Activated CD4-positive, alpha-beta T cell treated with anti-CD3 and anti-CD28 coated beads, Interleukin-2, amount 50 U/mL, for 4 hours (primary cell): ENCODE data around the gene GTF3C1.
"Not testable (repeated sequence)": the region's sequence is repeated elsewhere in the genome, so short reads cannot be mapped to it uniquely, and the experiment has no call there.

Experiments used
- DNase-seq, 2 experiments: peaks; one replicate each; pipeline ENCODE4 v3.0.0-alpha.2; 2020

GTF3C1 gene

GRCh38 chr16:27437946-27438345 is 111.8 kb downstream of the GTF3C1 start:
- DNase-seq = no peak

DNA sequence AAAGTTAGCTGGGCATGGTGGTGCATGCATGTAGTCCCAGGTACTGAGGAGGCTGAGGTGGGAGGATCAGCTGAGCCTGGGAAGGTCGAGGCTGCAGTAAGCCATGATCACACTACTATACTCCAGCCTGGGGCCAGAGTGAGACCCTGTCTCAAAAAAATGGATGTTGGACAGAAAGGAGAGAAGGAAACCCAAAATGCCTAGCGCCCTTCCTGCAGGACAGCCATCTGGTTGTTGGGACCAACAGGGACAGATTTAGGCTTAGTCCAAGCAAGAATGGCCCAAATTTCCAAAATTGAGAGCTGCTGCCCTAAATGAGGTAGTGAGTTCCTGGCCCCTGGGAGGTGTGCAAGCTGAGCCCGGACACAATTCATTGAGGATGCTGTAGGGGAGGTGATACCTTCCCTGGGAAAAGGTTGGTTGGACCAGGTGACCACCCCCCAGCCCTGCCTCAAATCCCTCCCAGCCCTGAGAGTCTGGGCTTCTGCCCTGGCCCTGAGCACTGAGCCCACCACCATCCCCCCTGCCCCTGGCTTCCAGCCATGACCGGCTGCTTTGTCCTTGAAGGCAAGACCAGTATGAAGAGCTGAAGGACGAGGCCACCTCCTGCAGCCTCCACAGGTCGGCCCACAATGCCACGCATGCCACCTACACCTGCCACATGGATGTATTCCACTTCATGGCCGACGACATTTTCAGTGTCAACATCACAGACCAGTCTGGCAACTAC is 112.6 kb downstream of the GTF3C1 start:
- no peak for DNase-seq

GRCh38 chr16:27436065-27436464 is 113.6 kb downstream of the GTF3C1 start:
- DNase-seq = no peak

DNA sequence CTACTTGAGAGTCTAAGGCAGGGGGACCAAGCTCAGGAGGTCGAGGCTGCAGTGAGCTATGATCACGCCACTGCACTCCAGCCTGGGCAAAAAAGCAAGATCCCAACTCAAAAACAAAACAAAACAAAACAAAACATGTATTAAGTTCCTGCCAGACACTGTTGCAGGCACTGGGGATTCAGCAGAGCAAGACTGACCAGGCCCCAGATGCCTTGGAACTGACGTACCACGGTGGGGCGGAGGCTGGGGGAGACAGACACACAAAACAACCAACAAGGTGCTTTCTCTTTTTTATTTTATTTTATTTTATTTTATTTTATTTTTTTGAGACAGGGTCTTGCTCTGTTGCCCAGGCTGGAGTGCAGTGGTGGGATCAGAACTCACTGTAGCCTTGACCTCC is 114.6 kb downstream of the GTF3C1 start:
- DNase-seq = not testable (repeated sequence)

DNA sequence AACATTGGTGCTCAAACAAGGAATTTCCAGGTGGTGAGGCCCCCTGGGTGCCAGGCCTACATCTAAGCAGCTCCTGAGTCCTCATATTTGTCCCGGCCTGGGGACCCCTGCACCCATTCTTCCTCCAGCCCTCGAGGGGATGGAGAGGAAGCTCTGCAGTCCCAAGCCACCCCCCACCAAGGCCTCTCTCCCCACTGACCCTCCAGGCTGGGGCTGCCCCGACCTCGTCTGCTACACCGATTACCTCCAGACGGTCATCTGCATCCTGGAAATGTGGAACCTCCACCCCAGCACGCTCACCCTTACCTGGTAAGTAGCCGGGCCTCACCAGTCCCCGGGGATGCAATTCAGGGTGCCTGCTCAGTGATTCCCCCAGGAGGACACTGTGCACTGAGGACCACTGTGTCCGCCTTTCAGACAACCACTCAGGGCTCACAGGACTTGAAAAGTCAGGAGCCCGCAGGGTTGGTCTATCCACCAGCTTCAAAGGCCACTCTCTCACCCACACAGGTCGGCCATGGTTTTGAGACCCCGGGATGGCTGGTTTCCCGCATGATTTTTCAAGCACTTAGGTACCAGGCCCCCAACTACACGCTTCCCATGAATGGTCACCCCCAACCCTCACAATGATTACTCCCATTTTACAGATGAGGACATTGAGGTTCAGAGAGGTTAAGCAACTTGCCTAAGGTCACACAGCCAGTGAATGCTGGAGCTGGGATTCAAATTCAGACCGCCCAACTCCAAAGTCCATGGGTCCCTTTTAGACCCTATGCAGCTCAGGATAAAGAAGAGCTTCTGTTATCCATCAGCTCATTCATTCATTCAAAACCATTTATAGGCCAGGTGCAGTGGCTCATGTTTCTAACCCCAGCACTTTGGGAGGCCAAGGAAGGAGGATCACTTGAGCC is 115.3 kb downstream of the GTF3C1 start:
- DNase-seq = no peak

DNA sequence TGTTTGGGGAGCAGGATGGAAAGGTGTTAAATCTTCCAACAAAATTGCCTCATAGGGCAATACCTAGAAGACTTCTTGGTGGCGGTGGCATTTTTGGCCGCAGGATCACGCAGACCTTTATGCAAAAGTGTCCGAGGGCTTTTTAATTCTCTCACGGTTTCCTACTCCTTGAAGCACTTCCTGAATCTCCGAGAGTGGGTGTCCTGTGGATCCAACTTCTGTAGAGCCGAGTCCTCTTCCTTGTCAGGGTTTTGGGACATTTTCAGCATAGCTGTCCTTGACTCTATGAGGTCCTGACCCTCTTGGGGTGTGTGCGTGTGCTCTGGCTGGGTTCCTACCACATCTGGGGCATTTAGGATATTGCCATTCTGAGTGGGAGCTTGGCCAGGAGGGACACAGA is 116.1 kb downstream of the GTF3C1 start:
- DNase-seq = no peak

GRCh38 chr16:27433191-27433590 is 116.5 kb downstream of the GTF3C1 start:
- DNase-seq = not testable (repeated sequence)

DNA sequence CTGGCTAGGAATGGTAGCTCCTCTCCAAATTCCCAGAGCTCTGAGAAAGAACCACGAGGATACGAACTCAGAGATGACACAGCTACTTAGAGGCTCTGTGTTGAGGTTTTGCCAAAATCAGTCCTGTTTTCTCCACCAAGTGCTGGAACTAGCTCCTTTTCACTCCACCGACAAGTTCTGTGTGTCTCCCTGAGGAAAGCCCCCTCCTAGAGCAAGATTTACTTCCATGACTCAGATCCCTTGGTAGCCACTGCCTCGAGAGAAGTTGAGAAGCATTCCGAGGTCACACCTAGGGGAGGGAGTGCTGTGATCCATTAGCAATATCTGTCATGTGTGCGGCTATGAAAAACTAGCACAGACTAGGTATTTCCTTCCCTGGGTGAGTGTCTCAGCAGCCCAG is 117.2 kb downstream of the GTF3C1 start:
- DNase-seq = no peak

GRCh38 chr16:27431773-27432532 is 117.8 kb downstream of the GTF3C1 start:
- no peak for DNase-seq

DNA sequence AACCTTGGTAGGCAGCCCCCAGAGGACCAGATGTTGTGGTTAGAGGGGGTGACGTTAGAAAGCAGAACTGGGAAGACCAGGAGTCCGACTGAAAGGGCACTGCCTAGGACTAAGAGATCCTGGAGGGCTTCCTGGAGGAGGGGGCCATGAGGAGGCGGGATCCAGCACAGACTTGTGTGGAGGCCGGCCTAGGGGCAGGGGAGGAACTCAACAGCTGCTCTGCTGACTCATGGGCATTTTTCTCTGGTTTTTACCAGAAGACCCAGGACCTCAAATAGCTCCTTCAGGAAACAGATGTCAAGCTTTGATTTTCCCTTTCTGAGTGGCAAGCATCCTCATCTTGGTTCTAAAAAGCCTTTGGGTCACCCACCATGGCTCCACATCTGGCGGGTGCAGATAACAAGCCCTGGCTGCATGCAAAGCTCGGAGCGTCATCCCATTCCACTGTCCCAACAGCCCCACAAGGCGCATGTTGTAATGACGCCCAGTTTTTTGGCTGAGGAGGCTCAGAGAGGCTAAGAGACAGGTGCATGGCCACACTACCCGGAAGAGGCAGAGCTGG is 118.7 kb downstream of the GTF3C1 start:
- no peak for DNase-seq

DNA sequence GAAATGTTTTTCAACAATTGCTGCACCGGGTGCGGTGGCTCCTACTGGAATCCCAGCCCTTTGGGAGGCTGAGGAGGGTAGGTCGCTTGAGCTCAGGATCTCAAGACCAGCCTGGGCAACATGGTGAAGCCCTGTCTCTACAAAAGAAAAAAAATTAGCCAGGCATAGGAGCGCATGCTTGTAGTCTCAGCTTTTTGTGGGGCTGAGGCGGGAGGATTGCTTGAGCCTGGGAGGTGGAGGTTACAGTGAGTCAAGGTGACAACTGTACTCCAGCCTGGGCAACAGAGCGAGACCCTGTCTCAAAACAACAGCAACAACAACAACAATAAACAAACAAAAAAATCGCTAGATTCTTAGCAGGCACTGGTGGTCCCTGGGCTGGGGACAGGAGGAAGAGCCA is 119.2 kb downstream of the GTF3C1 start:
- no peak for DNase-seq

- DNase-seq = no peak
Observed at GRCh38 chr16:27429981-27430441, 119.7 kb downstream of the GTF3C1 start.

- no peak for DNase-seq
Observed at GRCh38 chr16:27429330-27429871, 120.3 kb downstream of the GTF3C1 start.

DNA sequence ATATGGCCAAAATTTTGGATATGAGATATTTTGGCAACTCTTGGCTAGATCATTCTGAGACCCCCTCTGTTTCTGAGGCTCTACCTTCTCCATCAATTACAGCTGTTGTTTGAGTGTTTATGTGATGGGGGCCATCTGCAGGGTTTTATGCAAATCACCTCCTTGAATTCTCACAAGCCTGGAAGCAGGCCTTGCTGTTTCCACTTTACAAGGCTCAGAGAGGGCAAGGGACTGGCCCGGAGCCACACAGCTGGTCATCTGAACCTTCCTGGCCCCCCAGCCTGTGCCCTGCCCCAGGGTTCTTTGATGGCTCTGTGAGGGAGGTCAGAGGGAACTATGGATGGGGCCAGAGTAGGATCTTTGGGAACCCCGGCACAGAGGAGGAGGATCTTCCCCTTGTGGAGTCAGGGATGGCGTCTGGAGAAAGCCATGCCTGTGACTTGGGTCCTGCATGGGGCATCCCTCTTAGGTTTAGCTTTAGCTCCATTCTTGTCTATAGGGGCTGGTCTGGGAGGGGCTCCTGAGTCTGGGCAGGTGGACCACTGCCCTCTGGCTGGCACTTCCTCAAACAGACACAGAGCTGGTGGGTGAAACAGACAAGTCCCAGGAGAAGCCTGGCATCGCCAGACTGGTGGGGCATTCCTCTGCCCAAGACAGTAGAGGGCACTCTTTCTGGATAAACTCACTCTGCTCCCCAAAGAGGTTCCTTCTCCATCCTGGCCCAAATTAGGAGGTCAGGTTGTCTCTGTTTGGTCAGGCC is 121.5 kb downstream of the GTF3C1 start:
- DNase-seq = no peak

GRCh38 chr16:27427538-27427937 is 122.2 kb downstream of the GTF3C1 start:
- no peak for DNase-seq

- peak; percentile 70 to 74 for DNase-seq
Observed at GRCh38 chr16:27426423-27427408, 123.0 kb downstream of the GTF3C1 start.

GRCh38 chr16:27425961-27426360 is 123.8 kb downstream of the GTF3C1 start:
- no peak for DNase-seq

DNA sequence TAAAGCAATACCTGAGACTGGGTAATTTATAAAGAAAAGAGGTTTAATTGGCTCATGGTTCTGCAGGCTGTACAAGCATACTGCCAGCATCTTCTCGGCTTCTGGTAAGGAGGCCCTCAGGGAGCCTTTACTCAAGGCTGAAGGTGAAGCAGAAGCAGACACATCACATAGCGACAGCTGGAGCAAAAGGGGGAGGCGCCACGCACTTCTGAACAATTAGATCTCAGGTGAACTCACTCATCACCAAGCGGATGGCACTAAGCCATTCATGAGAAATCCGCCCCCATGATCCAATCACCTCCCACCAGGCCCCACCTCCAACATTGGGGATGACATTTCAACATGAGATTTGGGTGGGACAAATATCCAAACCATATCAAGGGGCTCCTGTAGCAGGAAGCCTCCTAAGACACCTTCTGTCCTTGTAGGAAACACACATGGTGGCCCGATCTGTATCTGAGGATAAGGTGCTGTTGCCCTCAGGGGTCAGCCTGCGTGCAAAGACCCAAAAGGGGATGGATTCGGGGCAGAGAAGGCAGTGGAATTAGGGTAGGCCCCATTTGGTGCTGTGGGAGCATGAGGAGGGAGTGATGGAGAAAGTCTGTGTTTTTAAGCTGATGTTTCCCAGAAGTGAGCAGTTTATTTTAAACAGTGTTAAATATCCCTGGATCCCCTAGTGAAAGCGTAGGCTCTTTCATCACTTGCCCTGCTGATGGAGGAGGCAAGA is 124.8 kb downstream of the GTF3C1 start:
- no peak for DNase-seq

DNA sequence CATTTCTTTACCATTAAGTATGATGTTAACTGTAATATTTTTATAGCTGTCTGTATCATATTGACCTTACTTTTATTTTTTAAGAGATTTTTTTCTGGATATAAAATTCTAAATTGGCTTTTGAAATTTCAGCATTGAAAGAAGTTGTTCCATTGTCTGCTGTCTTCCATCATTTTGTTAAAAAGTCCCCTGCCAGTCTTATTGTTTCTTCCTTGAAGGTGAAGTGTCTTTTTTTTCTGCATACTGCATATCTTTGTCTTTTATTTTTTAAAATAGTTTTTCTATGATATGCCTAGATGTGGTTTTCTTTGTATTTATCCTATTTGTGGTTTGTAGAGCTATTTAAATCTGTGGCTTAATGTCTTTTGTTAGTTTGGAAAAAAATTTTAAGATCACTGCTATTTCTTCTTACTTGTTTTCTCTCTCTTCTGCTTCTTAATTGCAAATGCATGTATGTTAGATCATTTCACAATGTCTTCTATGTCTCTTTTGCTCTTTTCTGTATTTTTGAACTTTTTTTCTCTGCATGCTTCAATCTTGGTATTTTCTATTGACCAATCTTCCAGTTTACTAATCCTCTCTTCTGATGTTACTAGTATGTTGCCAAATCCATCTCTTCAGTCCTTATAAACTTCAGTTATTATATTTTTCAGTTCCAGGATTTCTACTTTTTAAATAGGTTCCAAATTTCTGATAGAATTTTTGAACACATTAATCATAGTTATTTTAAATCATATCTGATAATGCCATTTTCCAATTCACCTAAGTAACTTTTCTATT is 127.6 kb downstream of the GTF3C1 start:
- no peak for DNase-seq
